NT2/D1 (cell line): ENCODE results near the gene SLC25A21.

Experiments used
- DNase-seq: peaks from one replicate; pipeline ENCODE4 v3.0.0-alpha.2; 2011; ENCODE audit warnings: low read depth, low spot score
- H3K27me3 ChIP-seq: 2 replicates; pipeline ENCODE4 v1.6.0; 2011; ENCODE audit warnings: mild to moderate bottlenecking; ENCODE audit not compliant: insufficient read length, insufficient read depth
- H3K36me3 ChIP-seq: 2 replicates; pipeline ENCODE4 v1.6.1; 2011; ENCODE audit warnings: mild to moderate bottlenecking, low read length, mixed read lengths; ENCODE audit not compliant: insufficient read depth, insufficient read length
- H3K4me1 ChIP-seq: 2 replicates; pipeline ENCODE4 v1.5.1; 2011; ENCODE audit not compliant: insufficient read depth, insufficient read length
- H3K4me3 ChIP-seq: 2 replicates; pipeline ENCODE4 v1.5.1; 2011; ENCODE audit warnings: low read depth; ENCODE audit not compliant: insufficient read length
- H3K9ac ChIP-seq: 2 replicates; pipeline ENCODE4 v1.6.0; 2011; ENCODE audit warnings: low read depth; ENCODE audit not compliant: insufficient read length
- H3K9me3 ChIP-seq: 2 replicates; pipeline ENCODE4 v1.5.1; 2011; ENCODE audit warnings: mild to moderate bottlenecking, low read length; ENCODE audit not compliant: insufficient read depth
- SUZ12 ChIP-seq: IDR thresholded peaks from 2 replicates; pipeline ENCODE4 v1.6.1; 2011; ENCODE audit not compliant: insufficient read length, insufficient read depth; ENCODE audit errors: extremely low read depth
- YY1 ChIP-seq: IDR thresholded peaks from 2 replicates; pipeline ENCODE4 v1.6.1; 2011; ENCODE audit not compliant: insufficient read length, insufficient read depth
- ZNF274 ChIP-seq: IDR thresholded peaks from 2 replicates; pipeline ENCODE4 v1.6.1; 2011; ENCODE audit warnings: mild to moderate bottlenecking, low read depth, low read length

SLC25A21 gene

DNA sequence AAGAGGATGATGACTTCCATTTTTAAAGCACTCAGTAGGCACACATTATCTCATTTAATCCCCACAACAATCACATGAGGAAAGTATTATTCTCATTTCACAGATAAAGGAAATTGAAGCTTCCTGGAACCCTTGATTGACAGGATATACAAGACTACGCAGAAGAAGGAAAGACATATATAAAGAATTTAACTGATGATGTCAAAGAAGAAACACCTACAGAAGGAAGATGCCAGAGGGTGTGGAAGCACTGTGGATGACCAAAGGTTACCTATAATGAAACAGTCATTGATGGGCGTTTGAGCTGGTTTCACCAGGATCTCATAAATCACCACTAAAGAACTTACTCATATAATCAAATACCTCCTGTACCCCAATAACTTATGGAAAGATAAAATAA is 197.4 kb downstream of the SLC25A21 start:
- Histone ChIP-seq H3K9ac (no peak overlapping the region), H3K4me3 (no peak overlapping the region), H3K4me1 (no peaks in the 10 kb centered on the region), H3K27me3 (no peaks in the 10 kb centered on the region), H3K9me3 (no peaks in the 10 kb centered on the region), H3K36me3 (no peaks in the 10 kb centered on the region)
- no peak for TF ChIP-seq ZNF274
- no peak for TF ChIP-seq YY1
- DNase-seq: no peak

DNA sequence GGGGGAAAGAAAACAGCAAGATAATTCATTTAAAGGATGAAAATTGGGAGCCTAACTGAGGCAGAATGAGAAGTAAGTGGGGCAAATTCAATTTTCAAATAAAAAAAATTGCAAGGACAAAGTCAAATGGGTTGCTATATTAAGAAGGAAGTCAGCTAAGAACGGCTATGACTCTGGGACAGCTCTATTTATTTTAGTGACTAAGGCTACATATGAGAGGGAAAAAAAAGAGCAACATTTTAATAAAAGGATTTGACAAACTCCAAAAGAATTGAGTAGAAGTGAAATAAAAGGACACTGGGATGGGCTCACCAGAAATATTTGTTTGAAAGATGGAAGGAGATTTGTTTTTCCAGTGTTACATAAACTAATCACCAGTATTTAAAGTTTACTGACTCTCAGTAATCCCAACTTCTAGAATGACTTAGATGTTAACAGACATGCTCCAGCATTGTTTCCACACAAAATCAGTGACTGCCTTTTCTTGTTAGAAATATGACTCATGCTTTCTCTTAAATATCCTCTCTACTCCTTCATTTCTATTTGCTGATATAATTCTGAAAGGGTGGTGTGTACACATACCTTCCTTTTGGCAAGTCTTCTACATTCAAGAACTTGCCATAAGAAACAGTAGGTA is 198.5 kb downstream of the SLC25A21 start:
- Histone ChIP-seq H3K27me3 (no peaks in the 10 kb centered on the region), H3K9ac (no peak overlapping the region), H3K4me3 (no peak overlapping the region), H3K9me3 (no peaks in the 10 kb centered on the region), H3K36me3 (no peaks in the 10 kb centered on the region), H3K4me1 (no peaks in the 10 kb centered on the region)
- DNase-seq: no peak
- TF ChIP-seq ZNF274: no peak
- no peak for TF ChIP-seq YY1
- TF ChIP-seq SUZ12: no peak

- Histone ChIP-seq H3K4me1 (no peaks in the 10 kb centered on the region), H3K4me3 (no peak overlapping the region)
- no peak for DNase-seq
These were observed 201.0 kb downstream of the SLC25A21 start for GRCh38 chr14:36971263-36971855.

DNA sequence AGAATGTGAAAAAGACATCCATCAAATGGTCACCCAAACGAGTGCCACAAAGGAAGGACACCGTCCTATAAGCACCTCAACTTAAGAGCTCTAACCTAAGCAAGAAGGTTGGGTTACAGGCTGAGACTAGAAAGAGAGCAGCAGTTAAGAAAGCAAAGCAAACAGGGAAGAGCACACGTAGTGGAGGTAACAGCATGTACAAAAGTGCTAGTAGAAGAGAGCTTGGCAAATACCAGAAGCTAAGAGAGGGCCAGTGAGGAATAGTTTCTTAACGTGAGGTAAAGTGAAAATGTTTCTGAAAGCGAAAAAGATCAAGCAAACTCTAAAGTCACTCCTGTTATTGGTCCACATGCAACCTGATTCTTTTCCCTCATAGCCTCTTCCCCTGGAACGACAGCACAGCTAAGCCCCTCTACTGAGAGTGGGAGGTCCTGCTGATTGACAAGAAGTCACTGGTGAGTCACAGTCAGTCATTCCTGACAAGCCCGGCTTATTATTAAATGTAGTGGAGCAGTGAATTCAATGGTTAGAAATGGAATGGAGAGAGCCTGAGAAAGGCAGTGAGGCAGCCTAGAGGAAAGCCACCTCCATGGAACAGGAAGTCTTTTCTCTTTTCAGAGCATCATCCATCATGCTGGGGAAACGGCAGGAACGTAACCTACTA is 204.4 kb downstream of the SLC25A21 start:
- Histone ChIP-seq H3K4me1 (no peaks in the 10 kb centered on the region), H3K27me3 (no peaks in the 10 kb centered on the region), H3K4me3 (no peak overlapping the region), H3K9me3 (no peaks in the 10 kb centered on the region), H3K9ac (no peak overlapping the region), H3K36me3 (no peaks in the 10 kb centered on the region)
- TF ChIP-seq YY1 (no peak), SUZ12 (no peak), ZNF274 (no peak)
- no peak for DNase-seq

More at GRCh38 chr14:36971263-36971855, 201.0 kb downstream of the SLC25A21 start:
- Histone ChIP-seq H3K27me3 (no peaks in the 10 kb centered on the region), H3K9ac (no peak overlapping the region), H3K9me3 (no peaks in the 10 kb centered on the region), H3K36me3 (no peaks in the 10 kb centered on the region)
- TF ChIP-seq ZNF274: no peak
- no peak for TF ChIP-seq SUZ12
- TF ChIP-seq YY1: no peak

DNA sequence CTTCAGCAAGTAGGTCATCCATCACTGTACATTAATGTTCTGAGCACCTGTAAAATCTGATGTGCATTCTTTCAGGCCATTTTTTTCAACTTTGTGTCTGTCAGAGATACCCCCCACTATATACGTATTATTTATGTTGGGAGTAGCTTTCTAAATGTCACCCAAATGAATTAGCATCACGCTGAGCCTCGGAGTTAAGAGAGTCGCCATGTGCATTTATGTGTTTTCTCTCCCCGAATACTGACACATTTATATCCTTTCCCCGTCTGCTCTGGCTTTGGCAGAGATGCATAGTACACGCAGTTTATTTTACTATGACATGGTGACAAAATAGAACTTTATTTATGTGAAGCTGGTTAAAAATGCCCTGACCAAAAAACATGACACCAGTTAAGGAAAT is 216.4 kb downstream of the SLC25A21 start:
- no peak for DNase-seq
- TF ChIP-seq SUZ12 (no peak), ZNF274 (no peak), YY1 (no peak)
- H3K9me3 ChIP-seq: no peaks in the 10 kb centered on the region

GRCh38 chr14:36955376-36955775 is 217.0 kb downstream of the SLC25A21 start:
- H3K27me3 ChIP-seq: no peaks in the 10 kb centered on the region
- H3K9ac ChIP-seq: no peak overlapping the region
- H3K4me1 ChIP-seq: no peaks in the 10 kb centered on the region
- H3K4me3 ChIP-seq: no peak overlapping the region
- no peaks in the 10 kb centered on the region for H3K36me3 ChIP-seq
- TF ChIP-seq SUZ12 (no peak), YY1 (no peak)
- DNase-seq: no peak
- H3K9me3 ChIP-seq: no peaks in the 10 kb centered on the region

More for the DNA sequence above, 216.4 kb downstream of the SLC25A21 start:
- Histone ChIP-seq H3K27me3 (no peaks in the 10 kb centered on the region), H3K4me1 (no peaks in the 10 kb centered on the region), H3K4me3 (no peak overlapping the region), H3K36me3 (no peaks in the 10 kb centered on the region), H3K9ac (no peak overlapping the region)

DNA sequence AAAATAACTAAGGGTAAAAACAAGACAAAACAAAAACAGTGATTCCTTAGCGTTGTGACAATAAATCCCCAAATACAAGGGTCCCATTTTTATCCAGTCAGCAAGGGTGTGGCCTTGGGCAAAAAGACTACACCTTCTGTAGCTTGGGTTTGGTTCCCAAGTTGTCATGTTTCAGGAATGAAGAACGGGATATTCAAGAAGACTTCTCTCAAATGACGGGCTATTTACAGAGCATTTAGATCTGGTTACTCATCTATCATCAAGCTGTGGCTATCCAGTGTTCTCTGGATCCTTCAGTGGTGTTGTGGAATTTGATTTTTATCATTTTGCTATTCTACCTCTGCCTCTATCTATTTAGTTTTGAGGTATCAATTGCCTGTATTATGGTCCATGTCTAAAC is 219.7 kb downstream of the SLC25A21 start:
- TF ChIP-seq ZNF274: no peak
- TF ChIP-seq SUZ12: no peak
- TF ChIP-seq YY1: no peak
- no peaks in the 10 kb centered on the region for H3K9me3 ChIP-seq
- no peaks in the 10 kb centered on the region for H3K27me3 ChIP-seq
- no peaks in the 10 kb centered on the region for H3K4me1 ChIP-seq
- H3K9ac ChIP-seq: no peak overlapping the region
- DNase-seq: no peak
- H3K36me3 ChIP-seq: no peaks in the 10 kb centered on the region
- no peak overlapping the region for H3K4me3 ChIP-seq
